Skeletal muscle satellite cell (primary cell): ENCODE measurements around the gene RAB36.

Experiments
- H3K27me3 ChIP-seq: 2 replicates; pipeline ENCODE4 v1.7.0; 2013; ENCODE audit warnings: low read length; ENCODE audit not compliant: control insufficient read depth, insufficient read depth
- H3K36me3 ChIP-seq: 2 replicates; pipeline ENCODE4 v1.7.0; 2013; ENCODE audit warnings: mild to moderate bottlenecking, control low read depth, low read length; ENCODE audit not compliant: insufficient read depth
- H3K4me1 ChIP-seq: 2 replicates; pipeline ENCODE4 v1.7.0; 2013; ENCODE audit warnings: low read length; ENCODE audit not compliant: control insufficient read depth, insufficient read depth
- H3K4me2 ChIP-seq: 2 replicates; pipeline ENCODE4 v1.7.0; 2013; ENCODE audit warnings: mild to moderate bottlenecking, low read length
- H3K4me3 ChIP-seq: 2 replicates; pipeline ENCODE4 v1.7.0; 2013; ENCODE audit warnings: low read length
- H3K9ac ChIP-seq: 2 replicates; pipeline ENCODE4 v1.7.0; 2013; ENCODE audit warnings: mild to moderate bottlenecking, low read depth, low read length, moderate library complexity
- H3K9me3 ChIP-seq: replicated peaks from 2 replicates; pipeline ENCODE4 v1.7.0; 2013; ENCODE audit warnings: mild to moderate bottlenecking, control low read depth, low read length

RAB36 gene

DNA sequence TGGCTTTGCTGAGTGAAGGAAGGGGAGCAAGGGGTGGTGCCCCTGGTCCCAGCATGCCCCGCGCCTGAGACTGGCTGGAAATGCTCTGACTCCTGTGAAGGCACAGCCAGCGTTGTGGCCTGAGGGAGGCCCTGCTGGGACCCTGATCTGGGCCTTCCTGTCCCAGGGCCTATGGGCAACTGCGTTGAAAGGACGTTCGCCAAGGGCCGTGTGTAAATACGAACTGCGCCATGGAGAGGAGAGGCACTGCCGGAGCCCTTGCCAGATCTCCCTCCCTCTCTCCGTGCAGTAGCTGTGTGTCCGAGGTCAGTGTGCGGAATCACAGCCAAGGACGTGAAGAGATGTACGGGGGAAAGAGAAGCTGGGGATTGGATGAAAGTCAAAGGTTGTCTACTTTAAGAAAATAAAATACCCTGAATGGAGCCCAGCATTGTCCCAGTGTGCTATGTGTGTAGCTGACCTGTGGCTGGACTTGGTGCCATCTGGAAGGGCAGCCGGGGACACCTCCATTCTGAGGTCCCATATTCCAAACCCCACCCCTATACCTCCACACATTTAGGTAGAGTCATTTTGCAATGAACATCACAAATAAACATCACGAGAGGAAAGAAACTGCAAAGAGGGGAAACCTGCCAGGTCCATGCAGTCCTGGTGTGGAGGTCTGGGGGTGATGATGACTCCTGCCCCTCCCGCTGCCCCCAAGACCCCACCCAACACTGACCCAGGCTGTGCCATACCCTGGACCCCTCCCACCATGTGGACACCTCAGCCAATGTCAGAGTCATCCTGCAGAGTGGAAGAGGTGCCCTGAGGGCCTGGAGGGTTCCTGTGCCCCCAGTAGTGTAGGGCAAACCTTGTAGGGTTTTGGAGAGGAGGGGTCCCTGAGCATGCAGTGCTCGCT is 20.4 kb upstream of the RAB36 start:
- Histone ChIP-seq H3K4me3 (no peak overlapping the region), H3K36me3 (no peaks in the 10 kb centered on the region), H3K27me3 (peaks cover 37% of the 10 kb centered on the region), H3K9me3 (no peaks in the 10 kb centered on the region), H3K9ac (no peak overlapping the region), H3K4me1 (peaks cover 3% of the 10 kb centered on the region), H3K4me2 (no peak overlapping the region)

DNA sequence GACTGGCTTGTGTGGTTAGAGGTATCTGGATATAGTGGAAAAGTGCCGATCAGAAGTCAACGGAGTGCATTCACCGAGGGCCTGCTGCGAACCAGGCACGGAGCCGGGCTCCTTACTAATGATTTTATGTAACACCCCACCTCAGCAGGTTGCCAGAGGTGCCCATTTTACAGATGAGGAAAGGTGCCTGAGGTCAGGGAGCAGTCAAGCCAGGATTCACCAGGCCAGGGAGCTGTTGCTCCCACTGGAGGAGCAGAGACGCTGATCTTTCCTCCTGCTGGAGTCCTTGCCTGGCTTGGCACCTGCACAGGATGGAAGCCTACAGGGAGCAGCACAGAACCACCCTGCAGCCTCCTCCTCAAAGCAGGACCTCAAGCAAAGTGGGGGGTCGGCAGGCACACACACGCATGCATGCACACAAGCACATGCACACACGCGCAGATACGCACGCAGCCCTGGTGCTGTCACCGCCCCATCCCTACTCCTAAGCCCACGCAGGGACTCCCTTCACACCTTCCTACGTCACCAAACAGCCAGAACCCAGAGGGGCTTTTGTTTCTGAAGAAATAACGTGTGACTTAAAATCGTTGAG is 19.7 kb upstream of the RAB36 start:
- Histone ChIP-seq H3K27me3 (peaks cover 36% of the 10 kb centered on the region), H3K36me3 (no peaks in the 10 kb centered on the region), H3K9ac (no peak overlapping the region)

DNA sequence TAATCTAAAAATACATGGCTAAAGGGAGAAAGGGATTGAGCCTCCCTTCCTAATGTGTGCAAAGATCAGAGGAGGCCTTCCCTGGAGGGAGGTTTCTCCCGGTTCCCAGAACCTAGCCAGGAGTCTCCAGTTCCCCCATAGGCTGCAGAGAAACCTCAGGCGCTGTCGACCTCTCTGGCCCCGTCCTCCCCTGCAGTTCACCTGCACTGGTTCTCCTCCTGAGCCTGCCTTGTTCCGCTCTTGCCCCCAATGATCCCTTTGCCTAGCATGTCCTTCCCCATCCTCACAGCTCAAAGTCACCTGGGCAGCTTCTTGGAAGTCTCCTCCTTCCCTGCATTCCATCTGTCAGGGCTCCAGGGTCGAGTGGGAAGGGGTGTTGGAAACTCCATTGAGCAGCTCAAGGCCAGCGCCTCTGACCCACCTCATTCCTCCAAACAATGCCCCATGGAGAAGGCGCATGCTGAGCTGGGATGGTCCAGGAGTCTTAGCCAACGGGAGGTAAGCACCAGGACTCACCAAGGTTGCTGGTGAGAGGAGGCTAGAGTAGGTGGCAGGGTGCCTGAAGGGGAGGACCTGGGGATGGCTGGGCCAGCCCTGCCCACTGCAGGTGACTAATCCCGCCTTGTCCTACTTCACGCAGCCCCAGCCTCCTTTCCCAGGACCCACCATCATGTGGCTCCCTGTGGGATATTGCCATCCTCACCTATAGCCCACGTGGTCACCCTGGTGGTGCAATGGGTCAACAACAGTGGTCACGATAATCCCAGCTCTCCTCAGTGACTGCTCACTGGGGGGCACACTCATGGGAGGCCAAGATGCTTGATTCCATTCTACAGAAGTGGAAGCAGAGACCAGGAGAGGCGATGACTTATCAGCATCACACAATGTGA is 18.9 kb upstream of the RAB36 start:
- Histone ChIP-seq H3K4me3 (no peak overlapping the region), H3K27me3 (peaks cover 37% of the 10 kb centered on the region), H3K4me2 (no peak overlapping the region), H3K36me3 (no peaks in the 10 kb centered on the region), H3K9me3 (no peaks in the 10 kb centered on the region), H3K4me1 (peaks cover 3% of the 10 kb centered on the region), H3K9ac (no peak overlapping the region)

More for the DNA sequence above, 19.7 kb upstream of the RAB36 start:
- Histone ChIP-seq H3K9me3 (no peaks in the 10 kb centered on the region), H3K4me1 (peaks cover 3% of the 10 kb centered on the region), H3K4me2 (no peak overlapping the region), H3K4me3 (no peak overlapping the region)

- H3K9ac ChIP-seq: no peak overlapping the region
- peaks cover 39% of the 10 kb centered on the region for H3K27me3 ChIP-seq
- no peak overlapping the region for H3K4me3 ChIP-seq
- no peaks in the 10 kb centered on the region for H3K9me3 ChIP-seq
- H3K4me2 ChIP-seq: no peak overlapping the region
- no peaks in the 10 kb centered on the region for H3K36me3 ChIP-seq
- peaks cover 3% of the 10 kb centered on the region for H3K4me1 ChIP-seq
Measured at GRCh38 chr22:23127055-23127756, 18.1 kb upstream of the RAB36 start.

GRCh38 chr22:23127788-23128187 is 17.5 kb upstream of the RAB36 start:
- Histone ChIP-seq H3K27me3 (peaks cover 36% of the 10 kb centered on the region), H3K4me1 (peaks cover 3% of the 10 kb centered on the region), H3K9ac (no peak overlapping the region), H3K4me3 (no peak overlapping the region), H3K9me3 (no peaks in the 10 kb centered on the region), H3K36me3 (no peaks in the 10 kb centered on the region), H3K4me2 (no peak overlapping the region)

DNA sequence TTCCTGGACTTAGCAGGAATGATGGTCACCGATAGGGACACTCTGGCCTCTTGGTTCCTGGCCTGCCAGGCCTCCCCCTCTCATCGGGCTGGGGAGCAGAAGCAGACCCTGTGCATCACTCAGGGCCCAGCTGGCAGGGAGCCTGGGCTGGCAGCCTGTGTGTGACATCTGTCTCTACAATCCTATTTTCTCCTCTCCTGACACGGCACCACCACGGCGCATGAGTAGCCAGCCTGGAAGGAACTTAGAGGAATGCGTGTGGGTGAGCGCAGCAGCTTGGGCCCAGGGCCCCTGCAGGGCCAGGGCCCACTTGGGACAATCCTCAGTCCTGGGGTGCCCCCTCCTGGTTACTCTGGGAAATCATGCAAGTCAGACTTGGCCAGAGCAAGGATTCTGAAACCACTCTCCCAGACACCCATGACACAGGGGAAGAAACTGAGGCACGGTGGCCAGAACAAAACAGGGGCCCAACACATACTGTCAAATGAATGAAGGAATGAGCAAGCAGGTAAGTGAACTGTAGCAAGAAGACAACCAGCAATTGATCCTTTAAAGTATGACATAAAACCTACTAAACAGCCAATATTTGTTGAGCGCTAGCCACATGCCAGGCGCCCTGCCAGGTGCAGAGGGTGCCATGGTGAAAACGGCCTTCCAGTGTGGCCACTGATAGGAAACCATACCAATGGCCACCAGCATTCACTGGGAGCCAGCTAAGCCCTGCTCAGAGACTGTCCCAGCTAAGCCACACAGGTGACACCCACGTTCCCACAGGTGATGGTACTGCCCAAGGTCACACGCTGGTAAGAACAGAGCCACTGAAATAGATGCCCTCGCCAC is 16.8 kb upstream of the RAB36 start:
- H3K36me3 ChIP-seq: no peaks in the 10 kb centered on the region
- no peak overlapping the region for H3K9ac ChIP-seq
- H3K9me3 ChIP-seq: no peaks in the 10 kb centered on the region
- no peak overlapping the region for H3K4me3 ChIP-seq
- peak overlapping the region; percentile 18 for H3K4me2 ChIP-seq
- H3K27me3 ChIP-seq: peaks cover 29% of the 10 kb centered on the region
- peaks cover 3% of the 10 kb centered on the region for H3K4me1 ChIP-seq

- Histone ChIP-seq H3K4me2 (no peak overlapping the region), H3K27me3 (peaks cover 32% of the 10 kb centered on the region), H3K4me3 (no peak overlapping the region), H3K36me3 (no peaks in the 10 kb centered on the region), H3K9me3 (no peaks in the 10 kb centered on the region), H3K4me1 (peaks cover 3% of the 10 kb centered on the region), H3K9ac (no peak overlapping the region)
Measured at GRCh38 chr22:23129149-23129548, 16.1 kb upstream of the RAB36 start.

GRCh38 chr22:23130697-23131096 is 14.6 kb upstream of the RAB36 start:
- no peak overlapping the region for H3K9ac ChIP-seq
- H3K4me3 ChIP-seq: no peak overlapping the region
- no peak overlapping the region for H3K4me2 ChIP-seq
- peaks cover 3% of the 10 kb centered on the region for H3K4me1 ChIP-seq
- peaks cover 33% of the 10 kb centered on the region for H3K27me3 ChIP-seq
- H3K36me3 ChIP-seq: no peaks in the 10 kb centered on the region
- H3K9me3 ChIP-seq: no peaks in the 10 kb centered on the region

GRCh38 chr22:23131931-23132330 is 13.3 kb upstream of the RAB36 start:
- no peaks in the 10 kb centered on the region for H3K9me3 ChIP-seq
- no peak overlapping the region for H3K4me2 ChIP-seq
- H3K4me3 ChIP-seq: no peak overlapping the region
- no peaks in the 10 kb centered on the region for H3K36me3 ChIP-seq
- H3K4me1 ChIP-seq: peaks cover 3% of the 10 kb centered on the region
- peaks cover 23% of the 10 kb centered on the region for H3K27me3 ChIP-seq
- no peak overlapping the region for H3K9ac ChIP-seq

GRCh38 chr22:23132376-23133091 is 12.7 kb upstream of the RAB36 start:
- Histone ChIP-seq H3K27me3 (peaks cover 23% of the 10 kb centered on the region), H3K4me2 (no peak overlapping the region), H3K9me3 (no peaks in the 10 kb centered on the region), H3K36me3 (no peaks in the 10 kb centered on the region), H3K4me1 (peaks cover 3% of the 10 kb centered on the region), H3K9ac (no peak overlapping the region), H3K4me3 (no peak overlapping the region)
